Measurements from ENCODE around the gene GAPDH.
A peak's percentile ranks its signal among the peaks of the same experiment; 100 is the strongest.
"Not testable (repeated sequence)": the region's sequence is repeated elsewhere in the genome, so short reads cannot be mapped to it uniquely, and the experiment has no call there.

GAPDH gene

GRCh38 chr12:6569312-6569711 is 35.0 kb downstream of the GAPDH start:
- no peak for DNase-seq

DNA sequence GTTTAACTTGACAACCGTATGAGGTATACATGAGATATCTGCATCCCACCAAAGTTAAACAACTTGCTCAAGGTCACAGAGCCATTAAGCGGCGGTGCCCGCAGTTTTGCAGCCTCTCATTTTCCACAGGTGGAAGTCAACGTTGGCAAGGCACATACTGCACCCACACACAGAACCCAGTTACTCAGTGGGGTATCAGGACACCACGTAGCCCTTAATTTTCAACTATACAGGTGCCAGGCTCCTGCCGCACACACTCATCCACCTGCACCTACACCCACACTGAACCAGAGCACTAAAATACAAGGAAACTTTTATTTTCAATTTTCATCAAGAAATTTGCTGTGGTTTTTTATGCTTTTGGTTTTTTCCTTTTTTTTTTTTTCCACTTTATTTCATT is 35.5 kb downstream of the GAPDH start:
- DNase-seq, result no peak

DNA sequence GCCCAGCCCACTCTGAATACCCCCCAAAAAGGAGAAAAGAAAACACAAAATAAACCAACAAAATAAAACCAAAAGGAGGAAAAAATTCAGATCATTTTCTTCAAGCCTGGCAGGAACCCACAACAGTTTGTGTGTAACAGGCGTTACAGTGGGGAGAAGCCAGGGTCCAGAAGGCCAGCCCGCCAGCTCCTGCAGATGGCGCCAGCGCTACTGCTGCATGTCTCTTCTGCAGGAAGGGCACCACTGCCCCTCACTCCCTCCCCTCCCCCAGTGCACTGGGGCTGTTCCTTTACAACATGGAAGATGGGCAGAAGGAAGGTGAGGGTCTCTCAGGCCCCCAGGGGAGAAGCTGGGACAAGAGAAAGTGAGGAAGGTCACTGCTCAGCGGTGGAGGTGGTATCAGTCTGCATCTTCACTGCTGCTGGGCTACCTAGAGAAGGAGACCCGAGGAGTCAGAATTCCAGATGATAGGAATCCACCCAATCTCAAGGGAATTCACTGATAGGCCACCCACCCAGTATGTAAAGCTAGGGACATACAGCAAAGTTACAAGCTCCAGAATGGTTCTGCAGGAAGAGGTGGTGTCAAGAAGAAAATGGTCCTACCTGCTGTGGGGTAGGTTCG is 36.1 kb downstream of the GAPDH start:
- DNase-seq, result peak; percentile 62

DNA sequence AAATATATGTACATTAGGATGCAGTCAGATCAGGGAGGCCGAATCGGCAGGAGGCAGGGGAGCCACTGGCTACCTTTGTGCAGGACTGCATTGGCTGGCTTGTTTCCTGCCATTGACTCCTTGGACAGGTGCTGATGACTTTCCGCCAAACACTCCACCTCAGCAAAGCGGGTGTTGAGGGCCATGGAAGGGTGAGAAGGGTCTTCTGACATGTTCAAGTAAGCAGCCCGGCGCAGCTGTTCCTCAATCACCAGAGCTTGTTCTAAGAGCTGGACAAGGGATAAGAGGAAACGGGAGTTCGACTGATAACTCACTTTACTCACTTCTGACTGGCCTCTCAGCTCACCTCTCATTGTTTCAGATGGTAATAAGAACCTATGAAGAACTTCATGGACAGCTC is 38.7 kb downstream of the GAPDH start:
- DNase-seq, result no peak

- DNase-seq, result no peak
These were observed 40.4 kb downstream of the GAPDH start for GRCh38 chr12:6574576-6575295.

GRCh38 chr12:6575648-6576047 is 41.3 kb downstream of the GAPDH start:
- no peak for DNase-seq

DNA sequence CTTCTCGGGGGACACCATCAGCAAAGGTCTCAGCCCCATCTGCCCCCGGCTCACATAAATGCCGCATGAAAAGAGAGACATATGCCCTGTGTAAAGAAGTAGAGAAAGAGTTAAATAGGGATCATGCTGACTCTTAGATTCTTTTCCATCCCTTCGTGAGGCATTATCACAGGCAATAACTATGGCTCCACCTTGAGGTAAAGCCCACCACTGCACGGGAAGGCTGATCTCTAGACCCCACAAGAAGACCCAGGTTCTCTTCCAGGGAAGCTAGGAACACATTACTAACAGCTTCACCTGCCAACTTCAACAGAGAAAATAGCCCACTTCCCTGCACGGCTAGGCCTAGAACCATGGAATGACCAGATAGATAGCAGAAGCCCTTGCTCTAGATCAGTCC is 47.9 kb downstream of the GAPDH start:
- no peak for DNase-seq

GRCh38 chr12:6582959-6583358 is 48.6 kb downstream of the GAPDH start:
- no peak for DNase-seq

DNA sequence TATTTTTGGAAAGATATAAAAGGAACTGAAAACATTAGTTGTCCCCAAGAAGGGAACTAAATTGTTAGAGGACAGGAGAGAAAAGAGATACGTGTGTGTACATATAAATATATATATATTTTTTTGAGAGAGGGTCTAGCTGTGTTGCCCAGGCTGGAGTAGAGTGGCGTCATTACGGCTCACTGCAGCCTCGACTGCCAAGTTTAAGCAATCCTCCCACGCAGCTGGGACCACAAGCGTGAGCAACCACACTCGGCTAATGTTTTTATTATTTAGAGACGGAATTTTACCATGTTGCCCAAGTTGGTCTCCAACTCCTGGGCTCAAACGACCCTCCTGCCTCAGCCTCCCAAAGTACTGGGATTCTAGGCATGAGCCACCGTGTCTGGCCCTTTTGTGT is 50.0 kb downstream of the GAPDH start:
- DNase-seq, result no peak

GRCh38 chr12:6586569-6586968 is 52.3 kb downstream of the GAPDH start:
- not testable (repeated sequence) for DNase-seq

All from RPMI8226 (cell line).